Neural cell (in vitro differentiated cells): ENCODE results near the gene ADCY5. TPM values are rescaled to one million over a fixed set of nuclear protein-coding genes. Genes with fewer than 3 reads are reported as not detected.

Experiments
- H2AFZ ChIP-seq: fragments of 200-600, 300-800 bp; sonication (generic), shearing (Covaris generic); 2 replicates; pipeline ENCODE4 v1.6.0; 2014; ENCODE audit warnings: low read depth, mild to moderate bottlenecking, antibody characterized with exemption, low read length, moderate library complexity
- H3F3A ChIP-seq: fragments of 200-600 bp; shearing (Covaris generic); 2 replicates; pipeline ENCODE4 v1.6.1; 2016; ENCODE audit warnings: mild to moderate bottlenecking, moderate library complexity, mixed read lengths, antibody characterized with exemption, low read length; ENCODE audit not compliant: insufficient read depth, poor library complexity, severe bottlenecking
- H3K27ac ChIP-seq: fragments of 200-600, 300-800 bp; sonication (generic), shearing (Covaris generic); 2 replicates; pipeline ENCODE4 v1.5.1; 2014; ENCODE audit warnings: mild to moderate bottlenecking, low read length, moderate library complexity
- H3K27me3 ChIP-seq: fragments of 300-800, 200-600 bp; sonication (generic), shearing (Covaris generic); 2 replicates; pipeline ENCODE4 v1.6.0; 2014; ENCODE audit warnings: mild to moderate bottlenecking, low read depth, low read length, moderate library complexity; ENCODE audit not compliant: insufficient read depth
- H3K36me3 ChIP-seq: fragments of 300-800, 200-600 bp; sonication (generic), shearing (Covaris generic); 2 replicates; pipeline ENCODE4 v1.5.1; 2014; ENCODE audit warnings: mild to moderate bottlenecking, antibody characterized with exemption, low read length, moderate library complexity; ENCODE audit not compliant: insufficient read depth
- H3K4me2 ChIP-seq: fragments of 300-800, 200-600 bp; sonication (generic), shearing (Covaris generic); 2 replicates; pipeline ENCODE4 v1.6.0; 2014; ENCODE audit warnings: mild to moderate bottlenecking, low read length
- H3K4me3 ChIP-seq: fragments of 300-800, 200-600 bp; sonication (generic), shearing (Covaris generic); 2 replicates; pipeline ENCODE4 v1.5.1; 2014; ENCODE audit warnings: mild to moderate bottlenecking, low read length, moderate library complexity
- H3K79me2 ChIP-seq: fragments of 200-600 bp; shearing (Covaris generic); replicated peaks from 2 replicates; pipeline ENCODE4 v1.6.0; 2014; ENCODE audit warnings: mild to moderate bottlenecking, low read length, moderate library complexity; ENCODE audit not compliant: insufficient read depth
- H3K9ac ChIP-seq: fragments of 300-800, 200-600 bp; sonication (generic), shearing (Covaris generic); 2 replicates; pipeline ENCODE4 v1.6.1; 2016; ENCODE audit warnings: mild to moderate bottlenecking, low read length, mixed read lengths
- H3K9me2 ChIP-seq: fragments of 200-600 bp; shearing (Covaris generic); 2 replicates; pipeline ENCODE4 v1.6.1; 2016; ENCODE audit warnings: mild to moderate bottlenecking, low read length, mixed read lengths; ENCODE audit not compliant: insufficient read depth
- H3K9me3 ChIP-seq: fragments of 200-600, 300-800 bp; sonication (generic), shearing (Covaris generic); 2 replicates; pipeline ENCODE4 v1.6.1; 2016; ENCODE audit warnings: mild to moderate bottlenecking, mixed run types, low read length, moderate library complexity, mixed read lengths
- H4K20me1 ChIP-seq: fragments of 200-600 bp; shearing (Covaris generic); 2 replicates; pipeline ENCODE4 v1.6.1; 2016; ENCODE audit warnings: mild to moderate bottlenecking, mixed run types; ENCODE audit not compliant: insufficient read depth
- CTCF ChIP-seq: fragments of 450-650 bp; IDR thresholded peaks from 2 replicates; pipeline ENCODE4 v1.5.1; 2014; ENCODE audit warnings: antibody characterized with exemption, mild to moderate bottlenecking, moderate library complexity; ENCODE audit not compliant: poor library complexity, severe bottlenecking
- EP300 ChIP-seq: fragments of 450-650 bp; conservative IDR thresholded peaks from 2 replicates; pipeline ENCODE4 v1.6.1; 2014; ENCODE audit warnings: antibody characterized with exemption, mild to moderate bottlenecking, moderate library complexity; ENCODE audit not compliant: poor library complexity, severe bottlenecking
- EZH2 ChIP-seq: fragments of 200-600, 300-800 bp; shearing (Covaris generic), sonication (generic); IDR thresholded peaks from 2 replicates; pipeline ENCODE4 v1.6.1; 2014; ENCODE audit warnings: antibody characterized with exemption, low read length, borderline replicate concordance, mild to moderate bottlenecking; ENCODE audit not compliant: insufficient read depth, poor library complexity, severe bottlenecking
- MXI1 ChIP-seq: fragments of 450-650 bp; conservative IDR thresholded peaks from 2 replicates; pipeline ENCODE4 v1.6.1; 2014; ENCODE audit warnings: antibody characterized with exemption, mild to moderate bottlenecking; ENCODE audit not compliant: poor library complexity, severe bottlenecking
- POLR2AphosphoS5 ChIP-seq: IDR thresholded peaks from 2 replicates; pipeline ENCODE4 v1.6.1; 2012
- RAD21 ChIP-seq: fragments of 450-650 bp; conservative IDR thresholded peaks from 2 replicates; pipeline ENCODE4 v1.6.1; 2014; ENCODE audit warnings: antibody characterized with exemption, mild to moderate bottlenecking, moderate library complexity
- REST ChIP-seq: IDR thresholded peaks from 2 replicates; pipeline ENCODE4 v1.6.1; 2012; ENCODE audit warnings: borderline replicate concordance
- SMC3 ChIP-seq: fragments of 450-650 bp; conservative IDR thresholded peaks from 2 replicates; pipeline ENCODE4 v1.6.1; 2014; ENCODE audit warnings: antibody characterized with exemption, mild to moderate bottlenecking, moderate library complexity; ENCODE audit not compliant: poor library complexity
- TAF1 ChIP-seq: IDR thresholded peaks from 2 replicates; pipeline ENCODE4 v1.6.1; 2012; ENCODE audit warnings: low read depth
- polyA plus RNA-seq: library from polyadenylated mRNA; depleted of rRNA; stranded (reverse); fragments of >200 nt; gene quantifications from 2 replicates; pipeline ENCODE4 v1.2.3, GENCODE V29; 2014

The ADCY5 gene
- polyA plus RNA-seq, 1 donor from 2014 or later = 7.7 TPM

- Histone ChIP-seq H3K9me2 (no peaks in the 10 kb centered on the region), H2AFZ (no peak overlapping the region), H3K4me3 (no peak overlapping the region), H3K79me2 (no peaks in the 10 kb centered on the region), H3K4me2 (no peak overlapping the region), H4K20me1 (no peaks in the 10 kb centered on the region), H3F3A (no peaks in the 10 kb centered on the region), H3K9ac (no peak overlapping the region), H3K27me3 (no peaks in the 10 kb centered on the region), H3K36me3 (no peaks in the 10 kb centered on the region), H3K9me3 (no peaks in the 10 kb centered on the region), H3K27ac (no peak overlapping the region)
- TF ChIP-seq TAF1 = no peak
- no peak for TF ChIP-seq SMC3
- TF ChIP-seq MXI1 = no peak
- TF ChIP-seq CTCF = no peak
- TF ChIP-seq POLR2AphosphoS5 = no peak
Measured at GRCh38 chr3:123423031-123423430, 25.9 kb downstream of the ADCY5 start.

- Histone ChIP-seq H3K27me3 (no peaks in the 10 kb centered on the region), H3K27ac (no peak overlapping the region), H3K4me2 (no peak overlapping the region), H2AFZ (no peak overlapping the region), H4K20me1 (no peaks in the 10 kb centered on the region), H3K9me3 (no peaks in the 10 kb centered on the region), H3F3A (no peaks in the 10 kb centered on the region), H3K9me2 (no peaks in the 10 kb centered on the region), H3K4me3 (no peak overlapping the region), H3K36me3 (no peaks in the 10 kb centered on the region), H3K79me2 (no peaks in the 10 kb centered on the region), H3K9ac (no peak overlapping the region)
- no peak for TF ChIP-seq TAF1
- TF ChIP-seq EP300 = no peak
- no peak for TF ChIP-seq SMC3
- TF ChIP-seq EZH2 = no peak
- no peak for TF ChIP-seq CTCF
- no peak for TF ChIP-seq POLR2AphosphoS5
- TF ChIP-seq MXI1 = no peak
- no peak for TF ChIP-seq RAD21
- TF ChIP-seq REST = no peak
Measured at GRCh38 chr3:123422457-123422856, 26.4 kb downstream of the ADCY5 start.
